HCT116 (cell line): Measurements from ENCODE around the gene STARD5.

ENCODE experiments used
- CBX3 ChIP-seq: IDR thresholded peaks from 2 replicates; pipeline ENCODE4 v1.6.1; 2012; ENCODE audit warnings: low read depth
- CTCF ChIP-seq, 3 experiments: fragments of 200-600 bp in 1 of 3; sonication (generic) in 1 of 3; IDR thresholded peaks in 2 of 3; conservative IDR thresholded peaks in 1 of 3; 2 replicates each; pipeline ENCODE4 v1.5.1; 2012 to 2017; ENCODE audit warnings: low read depth in 2 of 3, low read length in 2 of 3, antibody characterized with exemption in 1 of 3, borderline replicate concordance in 1 of 3, control low read depth in 1 of 3, mild to moderate bottlenecking in 1 of 3, mixed read lengths in 1 of 3, mixed run types in 1 of 3, moderate library complexity in 1 of 3; ENCODE audit not compliant: insufficient read depth in 1 of 3
- EZH2 ChIP-seq: fragments of 200-600 bp; sonication (generic); IDR thresholded peaks from 2 replicates; pipeline ENCODE4 v1.6.1; 2017; ENCODE audit warnings: antibody characterized with exemption, mixed run types
- TF ChIP-seq, protein P1 (sequence below): IDR thresholded peaks from 2 replicates; pipeline ENCODE4 v1.6.1; 2012

GRCh38 chr15:81329446-81329845, 5.5 kb upstream of the STARD5 start:
- TF ChIP-seq EZH2 (no peak), CTCF (IDR thresholded peaks at IDR 0.05 in 2 of 3, conservative IDR thresholded peaks at IDR 0.05 in 1 of 3; ENCODE audit: borderline replicate concordance in 1 of 3, insufficient read depth in 1 of 3, low read depth in 2 of 3, low read length in 2 of 3) (no peak), CBX3 (no peak)
- TF ChIP-seq, protein P1, sequence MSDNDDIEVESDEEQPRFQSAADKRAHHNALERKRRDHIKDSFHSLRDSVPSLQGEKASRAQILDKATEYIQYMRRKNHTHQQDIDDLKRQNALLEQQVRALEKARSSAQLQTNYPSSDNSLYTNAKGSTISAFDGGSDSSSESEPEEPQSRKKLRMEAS: no peak
